ENCODE results near the gene STRBP. TPM values are rescaled to one million over a fixed set of nuclear protein-coding genes. Genes with fewer than 3 reads are reported as not detected.
A peak's percentile ranks its signal among the peaks of the same experiment; 100 is the strongest.

Gene STRBP
- total and polyA plus RNA-seq, 12 donors, result 10.5 to 22.2 (median 13.8) TPM

GRCh38 chr9:123074628-123075027 lies 193.8 kb downstream of the STRBP start:
- Histone ChIP-seq H3K4me1 (peaks cover 0 to 35% (median 17%) of the 10 kb centered on the region in 9 donors), H3K4me3 (no peak overlapping the region), H3K27me3 (no peaks in the 10 kb centered on the region), H3K36me3 (peaks cover 0 to 100% (median 21%) of the 10 kb centered on the region in 9 donors), H3K27ac (peak overlapping the region in 4 of 10 donors; percentile 16 to 65 (median 40)), H3K9me3 (no peaks in the 10 kb centered on the region)
- WGBS, 2 donors, result 78 to 91% methylated on average over 3 of the region's 3 CpGs
- TF ChIP-seq CTCF (IDR thresholded peaks at IDR 0.05), result no peak
- no peak for DNase-seq
- intact Hi-C loops (cut with DNase I), result loop anchor here in 1 of 10 donors (5.0 kb wide), 1 partner anchor 37 kb away; no protein-coding TSS in a partner anchor
- no peak for ATAC-seq

GRCh38 chr9:123073991-123074422 lies 194.4 kb downstream of the STRBP start:
- H3K4me3 ChIP-seq, result peak overlapping the region in 2 of 10 donors; percentile 4 to 11
- H3K27me3 ChIP-seq, result no peaks in the 10 kb centered on the region
- H3K4me1 ChIP-seq, result peaks cover 0 to 39% (median 20%) of the 10 kb centered on the region in 9 donors
- H3K27ac ChIP-seq, result peak overlapping the region in 7 of 10 donors; percentile 5 to 65 (median 35)
- peak in 3 of 8 donors; percentile 24 to 41 (median 27) for ATAC-seq
- intact Hi-C loops (cut with DNase I), result loop anchor here in 1 of 10 donors (5.0 kb wide), 1 partner anchor 37 kb away; no protein-coding TSS in a partner anchor
- WGBS, 2 donors, result 62 to 71% methylated on average over 1 of the region's 1 CpG
- H3K9me3 ChIP-seq, result no peaks in the 10 kb centered on the region
- peaks cover 0 to 97% (median 19%) of the 10 kb centered on the region in 9 donors for H3K36me3 ChIP-seq
- no peak for DNase-seq
- no peak for TF ChIP-seq CTCF (IDR thresholded peaks at IDR 0.05)

- Histone ChIP-seq H3K27me3 (no peaks in the 10 kb centered on the region), H3K9me3 (no peaks in the 10 kb centered on the region), H3K4me1 (peaks cover 0 to 39% (median 20%) of the 10 kb centered on the region in 9 donors), H3K27ac (peak overlapping the region in 7 of 10 donors; percentile 5 to 65 (median 35)), H3K4me3 (peak overlapping the region in 2 of 10 donors; percentile 4 to 11), H3K36me3 (peaks cover 0 to 96% (median 19%) of the 10 kb centered on the region in 9 donors)
- intact Hi-C loops (cut with DNase I), result loop anchor here in 1 of 10 donors (5.0 kb wide), 1 partner anchor 36 kb away; no protein-coding TSS in a partner anchor
- DNase-seq (no peak), ATAC-seq (no peak)
- WGBS, 2 donors, result 62 to 66% methylated on average over 5 of the region's 5 CpGs
- TF ChIP-seq CTCF (IDR thresholded peaks at IDR 0.05), result no peak
Observed at GRCh38 chr9:123073441-123073840, 194.9 kb downstream of the STRBP start.

GRCh38 chr9:123072407-123072995 lies 195.9 kb downstream of the STRBP start:
- intact Hi-C loops (cut with DNase I), result loop anchor here in 1 of 10 donors (5.0 kb wide), 1 partner anchor 35 kb away; no protein-coding TSS in a partner anchor
- ATAC-seq (no peak), DNase-seq (no peak)
- 95 to 97% methylated on average over 2 of the region's 2 CpGs for WGBS, 2 donors
- TF ChIP-seq CTCF (IDR thresholded peaks at IDR 0.05), result no peak
- H3K4me1 ChIP-seq, result peaks cover 0 to 39% (median 20%) of the 10 kb centered on the region in 9 donors
- no peaks in the 10 kb centered on the region for H3K27me3 ChIP-seq
- peaks cover 0 to 95% (median 19%) of the 10 kb centered on the region in 9 donors for H3K36me3 ChIP-seq
- H3K4me3 ChIP-seq, result no peak overlapping the region
- H3K9me3 ChIP-seq, result no peaks in the 10 kb centered on the region
- H3K27ac ChIP-seq, result peak overlapping the region in 2 of 10 donors; percentile 19 to 65

Other genes with a start within 250 kb of the STRBP start
- gene GPR21, start 234.9 kb downstream of the STRBP start, total RNA-seq, result under 1 TPM in 7 of 10 donors, not detected in 3; 0.32 to 0.95 (median 0.65) TPM
- gene GPR21, start 234.9 kb downstream of the STRBP start, polyA plus RNA-seq, result under 1 TPM in 1 of 2 donors, not detected in 1; 0.25 TPM
- gene CRB2, start 87.6 kb upstream of the STRBP start, total RNA-seq, result under 1 TPM in 2 of 10 donors, not detected in 8; 0.09 to 0.24 TPM
- under 1 TPM in 1 of 2 donors, not detected in 1; 0.01 TPM for gene CRB2, start 87.6 kb upstream of the STRBP start, polyA plus RNA-seq

Data from heart right ventricle (tissue), 16 donors.